GM12878 (cell line): Measurements from ENCODE around the gene ZMIZ1. TPM values are rescaled to one million over a fixed set of nuclear protein-coding genes. Genes with fewer than 3 reads are reported as not detected.

Experiments used
- BCLAF1 ChIP-seq: fragments of 450-650 bp; IDR thresholded peaks from 2 replicates; pipeline ENCODE4 v1.6.1; 2017; ENCODE audit warnings: antibody characterized with exemption, mild to moderate bottlenecking, moderate library complexity
- BMI1 ChIP-seq: fragments of 450-650 bp; IDR thresholded peaks from 2 replicates; pipeline ENCODE4 v1.6.1; 2016; ENCODE audit warnings: mild to moderate bottlenecking, moderate library complexity, borderline replicate concordance
- DPF2 ChIP-seq: fragments of 450-650 bp; IDR thresholded peaks from 2 replicates; pipeline ENCODE4 v1.6.1; 2017; ENCODE audit warnings: mild to moderate bottlenecking
- EED ChIP-seq: sonication (generic); IDR thresholded peaks from 2 replicates; pipeline ENCODE4 v1.6.1; 2016; ENCODE audit warnings: antibody characterized with exemption, low read depth
- EGR1 ChIP-seq, 2 experiments: IDR thresholded peaks; 1 replicate in 1 of 2; 2 replicates in 1 of 2; pipeline ENCODE4 v1.6.1; 2011 to 2012; ENCODE audit warnings: low read depth in 2 of 2, low read length in 2 of 2, borderline replicate concordance in 1 of 2, mild to moderate bottlenecking in 1 of 2, moderate library complexity in 1 of 2
- FOXK2 ChIP-seq: fragments of 450-650 bp; IDR thresholded peaks from 2 replicates; pipeline ENCODE4 v1.6.1; 2017; ENCODE audit warnings: mild to moderate bottlenecking, moderate library complexity
- JUNB ChIP-seq: IDR thresholded peaks from 2 replicates; pipeline ENCODE4 v1.6.1; 2016; ENCODE audit warnings: antibody characterized with exemption, mild to moderate bottlenecking
- NFIC ChIP-seq: IDR thresholded peaks from 2 replicates; pipeline ENCODE4 v1.6.1; 2012; ENCODE audit warnings: low read depth, mild to moderate bottlenecking, inconsistent platforms, low read length, moderate library complexity
- NFYA ChIP-seq: IDR thresholded peaks from 2 replicates; pipeline ENCODE4 v1.6.1; 2011; ENCODE audit warnings: low read depth, mild to moderate bottlenecking, low read length, improper control_type of control experiment, borderline replicate concordance
- POLR2AphosphoS5 ChIP-seq: IDR thresholded peaks from 2 replicates; pipeline ENCODE4 v1.6.1; 2011; ENCODE audit warnings: mild to moderate bottlenecking, low read length, inconsistent platforms
- RAD21 ChIP-seq: IDR thresholded peaks from 2 replicates; pipeline ENCODE4 v1.6.1; 2011; ENCODE audit warnings: mild to moderate bottlenecking, low read depth, low read length, moderate library complexity; ENCODE audit not compliant: insufficient read depth
- RELA ChIP-seq: fragments of 450-650 bp; IDR thresholded peaks from 2 replicates; pipeline ENCODE4 v1.8.0; 2014; ENCODE audit warnings: borderline replicate concordance; ENCODE audit not compliant: partially characterized antibody
- SIN3A ChIP-seq: IDR thresholded peaks from 2 replicates; pipeline ENCODE4 v1.6.1; 2012; ENCODE audit warnings: low read depth, low read length, improper control_type of control experiment
- TAF1 ChIP-seq: IDR thresholded peaks from 2 replicates; pipeline ENCODE4 v1.6.1; 2011; ENCODE audit warnings: mild to moderate bottlenecking, low read depth, low read length, borderline replicate concordance
- TCF12 ChIP-seq: IDR thresholded peaks from 2 replicates; pipeline ENCODE4 v1.6.1; 2011; ENCODE audit warnings: low read depth, mild to moderate bottlenecking, low read length
- WRNIP1 ChIP-seq: IDR thresholded peaks from 2 replicates; pipeline ENCODE4 v1.6.1; 2011; ENCODE audit warnings: low read depth, low read length, improper control_type of control experiment, borderline replicate concordance
- polyA plus RNA-seq, 11 experiments: library from polyadenylated mRNA; depleted of rRNA in 4 of 11; unstranded in 6 of 11; stranded (reverse) in 5 of 11; fragments of >200 nt; fragmentation: Nextera tagmentation in 4 of 11; fragmentation: Illumina TruSeq in 1 of 11; extraction: Ambion mirVana in 4 of 11; extraction: Trizol in 1 of 11; gene quantifications; 1 replicate in 1 of 11; 2 replicates in 10 of 11; pipeline versions ENCODE4 v1.2.1 to v1.2.3, GENCODE V29; 2011 to 2016; ENCODE audit warnings: inconsistent platforms in 2 of 11, missing spikeins in 2 of 11, low read depth in 1 of 11
- total RNA-seq, 4 experiments: library from RNA; depleted of rRNA in 3 of 4; stranded (reverse); fragments of >200 nt in 3 of 4; fragmentation: Illumina TruSeq in 1 of 4; extraction: Trizol in 1 of 4; gene quantifications; 2 replicates each; pipeline versions ENCODE4 v1.2.1 to v1.2.3, GENCODE V29; 2013 to 2021
- TF ChIP-seq, protein P1 (sequence below): fragments of 450-650 bp; IDR thresholded peaks from 2 replicates; pipeline ENCODE4 v1.6.1; 2017; ENCODE audit warnings: mild to moderate bottlenecking, moderate library complexity
- TF ChIP-seq, protein P2 (sequence below): IDR thresholded peaks from 2 replicates; pipeline ENCODE4 v1.6.1; 2012; ENCODE audit warnings: improper control_type of control experiment, low read depth, low read length; ENCODE audit not compliant: insufficient replicate concordance

Gene ZMIZ1
- total and polyA plus RNA-seq, 10 of the 15 experiments (the other 5 are each of a cell fraction or from before 2014, with no cell fraction given): 3.1 to 82.3 (median 14.9) TPM

DNA sequence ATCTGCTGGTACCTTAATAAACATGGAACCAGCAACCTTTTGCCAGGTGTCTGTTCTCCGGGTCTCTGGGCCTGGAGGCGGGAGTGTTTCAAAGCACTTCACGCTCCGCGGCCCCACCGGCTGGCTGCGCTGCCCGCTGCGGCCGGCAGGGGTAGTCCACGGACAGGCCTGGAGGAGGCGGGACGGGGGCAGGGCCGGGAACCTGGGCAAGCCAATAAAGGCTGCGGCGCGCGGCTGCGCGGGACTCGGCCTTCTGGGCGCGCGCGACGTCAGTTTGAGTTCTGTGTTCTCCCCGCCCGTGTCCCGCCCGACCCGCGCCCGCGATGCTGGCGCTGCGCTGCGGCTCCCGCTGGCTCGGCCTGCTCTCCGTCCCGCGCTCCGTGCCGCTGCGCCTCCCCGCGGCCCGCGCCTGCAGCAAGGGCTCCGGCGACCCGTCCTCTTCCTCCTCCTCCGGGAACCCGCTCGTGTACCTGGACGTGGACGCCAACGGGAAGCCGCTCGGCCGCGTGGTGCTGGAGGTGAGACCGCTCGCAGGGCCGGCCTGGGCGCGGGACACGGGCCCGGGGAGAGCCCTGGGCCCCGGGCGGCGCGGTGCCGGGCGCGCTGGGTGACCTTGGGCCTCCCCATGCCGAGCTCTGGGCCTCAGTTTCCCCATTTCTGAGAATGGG, 278.6 kb downstream of the ZMIZ1 start, which contains the start of gene PPIF (continued):
- TF ChIP-seq BCLAF1 (0 out of 2 replicates have a peak, but pooled peaks have one; percentile 31), JUNB (no peak), EGR1 (IDR thresholded peaks at IDR 0.05; ENCODE audit: borderline replicate concordance in 1 of 2, low read depth in 2 of 2, low read length in 2 of 2) (peak in 1 of 2 experiments; percentile 11; a peak in 1 of 3 replicates), NFIC (no peak), BMI1 (no peak), DPF2 (peak; percentile 71; the same call in 1 of the 2 replicates), WRNIP1 (no peak), TCF12 (peak; percentile 78), NFYA (no peak), POLR2AphosphoS5 (peak; percentile 95), RAD21 (0 out of 2 replicates have a peak, but pooled peaks have one; percentile 46), RELA (peak; percentile 17), FOXK2 (no peak), SIN3A (no peak; the same call in 1 of the 2 replicates), EED (no peak), TAF1 (peak; percentile 86; the same call in 1 of the 2 replicates)
- TF ChIP-seq, protein P1, sequence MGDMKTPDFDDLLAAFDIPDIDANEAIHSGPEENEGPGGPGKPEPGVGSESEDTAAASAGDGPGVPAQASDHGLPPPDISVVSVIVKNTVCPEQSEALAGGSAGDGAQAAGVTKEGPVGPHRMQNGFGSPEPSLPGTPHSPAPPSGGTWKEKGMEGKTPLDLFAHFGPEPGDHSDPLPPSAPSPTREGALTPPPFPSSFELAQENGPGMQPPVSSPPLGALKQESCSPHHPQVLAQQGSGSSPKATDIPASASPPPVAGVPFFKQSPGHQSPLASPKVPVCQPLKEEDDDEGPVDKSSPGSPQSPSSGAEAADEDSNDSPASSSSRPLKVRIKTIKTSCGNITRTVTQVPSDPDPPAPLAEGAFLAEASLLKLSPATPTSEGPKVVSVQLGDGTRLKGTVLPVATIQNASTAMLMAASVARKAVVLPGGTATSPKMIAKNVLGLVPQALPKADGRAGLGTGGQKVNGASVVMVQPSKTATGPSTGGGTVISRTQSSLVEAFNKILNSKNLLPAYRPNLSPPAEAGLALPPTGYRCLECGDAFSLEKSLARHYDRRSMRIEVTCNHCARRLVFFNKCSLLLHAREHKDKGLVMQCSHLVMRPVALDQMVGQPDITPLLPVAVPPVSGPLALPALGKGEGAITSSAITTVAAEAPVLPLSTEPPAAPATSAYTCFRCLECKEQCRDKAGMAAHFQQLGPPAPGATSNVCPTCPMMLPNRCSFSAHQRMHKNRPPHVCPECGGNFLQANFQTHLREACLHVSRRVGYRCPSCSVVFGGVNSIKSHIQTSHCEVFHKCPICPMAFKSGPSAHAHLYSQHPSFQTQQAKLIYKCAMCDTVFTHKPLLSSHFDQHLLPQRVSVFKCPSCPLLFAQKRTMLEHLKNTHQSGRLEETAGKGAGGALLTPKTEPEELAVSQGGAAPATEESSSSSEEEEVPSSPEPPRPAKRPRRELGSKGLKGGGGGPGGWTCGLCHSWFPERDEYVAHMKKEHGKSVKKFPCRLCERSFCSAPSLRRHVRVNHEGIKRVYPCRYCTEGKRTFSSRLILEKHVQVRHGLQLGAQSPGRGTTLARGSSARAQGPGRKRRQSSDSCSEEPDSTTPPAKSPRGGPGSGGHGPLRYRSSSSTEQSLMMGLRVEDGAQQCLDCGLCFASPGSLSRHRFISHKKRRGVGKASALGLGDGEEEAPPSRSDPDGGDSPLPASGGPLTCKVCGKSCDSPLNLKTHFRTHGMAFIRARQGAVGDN: peak; percentile 74; the same call in 1 of the 2 replicates
- TF ChIP-seq, protein P2, sequence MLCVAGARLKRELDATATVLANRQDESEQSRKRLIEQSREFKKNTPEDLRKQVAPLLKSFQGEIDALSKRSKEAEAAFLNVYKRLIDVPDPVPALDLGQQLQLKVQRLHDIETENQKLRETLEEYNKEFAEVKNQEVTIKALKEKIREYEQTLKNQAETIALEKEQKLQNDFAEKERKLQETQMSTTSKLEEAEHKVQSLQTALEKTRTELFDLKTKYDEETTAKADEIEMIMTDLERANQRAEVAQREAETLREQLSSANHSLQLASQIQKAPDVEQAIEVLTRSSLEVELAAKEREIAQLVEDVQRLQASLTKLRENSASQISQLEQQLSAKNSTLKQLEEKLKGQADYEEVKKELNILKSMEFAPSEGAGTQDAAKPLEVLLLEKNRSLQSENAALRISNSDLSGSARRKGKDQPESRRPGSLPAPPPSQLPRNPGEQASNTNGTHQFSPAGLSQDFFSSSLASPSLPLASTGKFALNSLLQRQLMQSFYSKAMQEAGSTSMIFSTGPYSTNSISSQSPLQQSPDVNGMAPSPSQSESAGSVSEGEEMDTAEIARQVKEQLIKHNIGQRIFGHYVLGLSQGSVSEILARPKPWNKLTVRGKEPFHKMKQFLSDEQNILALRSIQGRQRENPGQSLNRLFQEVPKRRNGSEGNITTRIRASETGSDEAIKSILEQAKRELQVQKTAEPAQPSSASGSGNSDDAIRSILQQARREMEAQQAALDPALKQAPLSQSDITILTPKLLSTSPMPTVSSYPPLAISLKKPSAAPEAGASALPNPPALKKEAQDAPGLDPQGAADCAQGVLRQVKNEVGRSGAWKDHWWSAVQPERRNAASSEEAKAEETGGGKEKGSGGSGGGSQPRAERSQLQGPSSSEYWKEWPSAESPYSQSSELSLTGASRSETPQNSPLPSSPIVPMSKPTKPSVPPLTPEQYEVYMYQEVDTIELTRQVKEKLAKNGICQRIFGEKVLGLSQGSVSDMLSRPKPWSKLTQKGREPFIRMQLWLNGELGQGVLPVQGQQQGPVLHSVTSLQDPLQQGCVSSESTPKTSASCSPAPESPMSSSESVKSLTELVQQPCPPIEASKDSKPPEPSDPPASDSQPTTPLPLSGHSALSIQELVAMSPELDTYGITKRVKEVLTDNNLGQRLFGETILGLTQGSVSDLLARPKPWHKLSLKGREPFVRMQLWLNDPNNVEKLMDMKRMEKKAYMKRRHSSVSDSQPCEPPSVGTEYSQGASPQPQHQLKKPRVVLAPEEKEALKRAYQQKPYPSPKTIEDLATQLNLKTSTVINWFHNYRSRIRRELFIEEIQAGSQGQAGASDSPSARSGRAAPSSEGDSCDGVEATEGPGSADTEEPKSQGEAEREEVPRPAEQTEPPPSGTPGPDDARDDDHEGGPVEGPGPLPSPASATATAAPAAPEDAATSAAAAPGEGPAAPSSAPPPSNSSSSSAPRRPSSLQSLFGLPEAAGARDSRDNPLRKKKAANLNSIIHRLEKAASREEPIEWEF: no peak
